Astrocyte of the cerebellum (primary cell): ENCODE results near the gene ACACA.
A peak's percentile ranks its signal among the peaks of the same experiment; 100 is the strongest.

Experiments used
- DNase-seq: peaks from one replicate; pipeline ENCODE4 v3.0.0-alpha.2; 2011; ENCODE audit warnings: low read depth
- H3K4me3 ChIP-seq: 2 replicates; pipeline ENCODE4 v1.5.1; 2011; ENCODE audit warnings: mild to moderate bottlenecking, low read depth, low read length, moderate library complexity
- in situ Hi-C: cut with HindIII; loops from 2 replicates; pipeline ENCODE4 v1.10.0; 2017; ENCODE audit warnings: low sequenced_read_pairs
- TF ChIP-seq, protein P1 (sequence below): IDR thresholded peaks from 2 replicates; pipeline ENCODE4 v1.5.1; 2012; ENCODE audit warnings: low read length, low read depth, moderate library complexity, mild to moderate bottlenecking; ENCODE audit errors: missing control alignments

ACACA gene

DNA sequence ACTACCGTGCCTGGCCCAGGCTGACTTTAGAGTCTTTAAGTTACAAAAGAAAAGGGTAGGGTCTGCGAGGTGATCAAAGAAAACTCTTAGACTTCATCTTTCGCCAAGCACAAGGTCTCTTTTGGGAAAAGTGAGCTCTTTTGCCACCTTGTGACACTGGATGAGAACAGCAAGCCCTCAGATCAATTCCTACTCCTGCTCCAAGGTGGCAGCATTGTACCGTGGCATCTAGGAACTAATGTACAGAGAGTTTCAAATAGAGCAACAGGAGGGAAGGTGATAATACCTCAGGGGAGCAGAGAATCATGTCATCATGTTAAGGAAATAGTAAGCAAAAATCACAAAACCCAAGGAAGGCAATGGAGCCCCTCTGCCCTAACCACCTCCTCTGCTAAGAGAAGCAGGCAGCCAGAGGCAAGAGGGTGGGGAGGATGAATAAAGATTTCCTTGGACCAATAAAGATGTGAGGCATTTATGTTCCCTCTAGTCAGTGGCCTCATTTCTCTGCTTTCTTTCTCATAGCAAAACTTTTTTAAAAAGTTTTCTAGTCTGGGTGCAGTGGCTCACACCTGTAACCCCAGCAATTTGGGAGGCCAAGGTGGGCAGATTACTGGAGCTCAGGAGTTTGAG is 33.0 kb downstream of the ACACA start:
- TF ChIP-seq, protein P1, sequence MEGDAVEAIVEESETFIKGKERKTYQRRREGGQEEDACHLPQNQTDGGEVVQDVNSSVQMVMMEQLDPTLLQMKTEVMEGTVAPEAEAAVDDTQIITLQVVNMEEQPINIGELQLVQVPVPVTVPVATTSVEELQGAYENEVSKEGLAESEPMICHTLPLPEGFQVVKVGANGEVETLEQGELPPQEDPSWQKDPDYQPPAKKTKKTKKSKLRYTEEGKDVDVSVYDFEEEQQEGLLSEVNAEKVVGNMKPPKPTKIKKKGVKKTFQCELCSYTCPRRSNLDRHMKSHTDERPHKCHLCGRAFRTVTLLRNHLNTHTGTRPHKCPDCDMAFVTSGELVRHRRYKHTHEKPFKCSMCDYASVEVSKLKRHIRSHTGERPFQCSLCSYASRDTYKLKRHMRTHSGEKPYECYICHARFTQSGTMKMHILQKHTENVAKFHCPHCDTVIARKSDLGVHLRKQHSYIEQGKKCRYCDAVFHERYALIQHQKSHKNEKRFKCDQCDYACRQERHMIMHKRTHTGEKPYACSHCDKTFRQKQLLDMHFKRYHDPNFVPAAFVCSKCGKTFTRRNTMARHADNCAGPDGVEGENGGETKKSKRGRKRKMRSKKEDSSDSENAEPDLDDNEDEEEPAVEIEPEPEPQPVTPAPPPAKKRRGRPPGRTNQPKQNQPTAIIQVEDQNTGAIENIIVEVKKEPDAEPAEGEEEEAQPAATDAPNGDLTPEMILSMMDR = peak; percentile 100
- DNase-seq = peak; percentile 84
- in situ Hi-C loops = no loop called here
- H3K4me3 ChIP-seq = no peak overlapping the region

DNA sequence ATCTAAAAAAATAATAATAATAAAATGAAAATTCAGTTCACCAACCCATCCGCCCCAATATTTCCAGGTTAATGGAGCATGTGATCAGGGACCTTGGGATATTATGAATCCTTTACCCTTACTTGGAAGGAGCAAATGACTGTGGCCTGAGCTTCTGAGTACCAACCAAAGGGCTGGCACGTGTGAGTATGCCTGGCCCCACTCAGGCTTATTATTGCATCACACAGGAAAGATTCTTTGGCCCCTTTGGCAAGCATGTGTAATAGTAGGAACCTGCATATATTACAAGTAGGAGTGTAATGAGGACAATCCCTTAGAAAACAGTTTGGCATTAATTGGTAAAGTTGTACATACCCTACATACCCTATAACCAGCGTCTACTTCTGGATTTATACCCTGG is 38.1 kb downstream of the ACACA start:
- DNase-seq = no peak
- TF ChIP-seq, protein P1 = no peak
- no peak overlapping the region for H3K4me3 ChIP-seq
- in situ Hi-C loops = no loop called here

DNA sequence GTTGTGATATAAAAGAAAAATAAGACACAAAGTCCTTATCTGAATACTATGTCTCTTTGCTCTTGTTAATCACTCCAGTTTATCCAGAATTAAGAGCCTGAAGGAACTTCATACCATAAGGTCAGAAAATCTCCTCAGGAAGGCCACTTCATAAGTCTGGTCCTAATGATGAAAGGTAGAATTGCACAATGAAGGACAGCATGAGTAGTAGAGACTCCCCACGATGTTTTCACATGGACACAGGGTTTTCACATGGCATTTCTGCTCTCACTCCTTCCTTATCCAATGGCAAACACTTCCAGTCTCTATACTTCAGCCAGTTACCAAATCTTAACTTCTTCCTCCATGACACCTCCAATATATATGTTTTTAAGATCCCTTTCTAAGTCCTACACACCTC is 41.0 kb downstream of the ACACA start:
- no peak for DNase-seq
- TF ChIP-seq, protein P1 = no peak
- no peak overlapping the region for H3K4me3 ChIP-seq
- in situ Hi-C loops = no loop called here

DNA sequence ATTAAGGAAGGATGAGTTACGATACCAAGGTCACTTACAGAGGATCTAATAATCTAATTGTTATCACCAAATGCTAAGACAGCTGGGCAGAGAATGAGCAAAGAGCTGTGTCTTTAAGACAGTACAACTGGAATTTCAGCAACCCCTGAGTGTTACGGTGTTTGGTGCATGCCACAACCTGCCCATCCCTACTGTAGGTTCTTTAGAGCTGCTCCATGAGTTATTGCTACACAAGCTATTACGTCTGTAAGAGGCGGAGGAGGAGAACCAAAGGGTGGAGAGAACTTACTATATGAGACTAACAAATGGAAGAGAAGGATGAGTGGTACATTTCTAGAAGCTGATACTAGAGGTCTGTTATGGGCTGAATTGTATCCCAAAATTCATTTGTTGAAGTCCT is 45.1 kb downstream of the ACACA start:
- no peak overlapping the region for H3K4me3 ChIP-seq
- in situ Hi-C loops = no loop called here
- TF ChIP-seq, protein P1 = no peak
- no peak for DNase-seq

DNA sequence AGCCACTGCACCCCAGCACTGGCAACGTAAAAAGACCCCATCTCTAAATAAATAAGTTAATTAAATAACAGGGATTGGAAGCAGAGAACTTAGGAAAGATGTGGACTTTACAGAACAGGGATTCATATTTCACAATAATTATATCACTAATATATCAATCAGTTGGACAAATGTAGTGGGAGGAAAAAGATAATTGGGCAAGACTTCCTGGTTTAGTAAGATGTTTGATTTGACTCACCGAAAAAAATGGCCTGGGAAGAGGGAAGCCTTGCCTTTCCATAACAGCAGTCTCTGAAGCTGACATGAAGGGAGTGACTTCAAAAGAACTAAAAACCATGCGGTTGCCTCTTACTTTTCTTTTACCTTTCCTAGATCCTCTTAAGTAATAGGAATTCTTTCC is 46.0 kb downstream of the ACACA start:
- in situ Hi-C loops = no loop called here
- no peak for DNase-seq

DNA sequence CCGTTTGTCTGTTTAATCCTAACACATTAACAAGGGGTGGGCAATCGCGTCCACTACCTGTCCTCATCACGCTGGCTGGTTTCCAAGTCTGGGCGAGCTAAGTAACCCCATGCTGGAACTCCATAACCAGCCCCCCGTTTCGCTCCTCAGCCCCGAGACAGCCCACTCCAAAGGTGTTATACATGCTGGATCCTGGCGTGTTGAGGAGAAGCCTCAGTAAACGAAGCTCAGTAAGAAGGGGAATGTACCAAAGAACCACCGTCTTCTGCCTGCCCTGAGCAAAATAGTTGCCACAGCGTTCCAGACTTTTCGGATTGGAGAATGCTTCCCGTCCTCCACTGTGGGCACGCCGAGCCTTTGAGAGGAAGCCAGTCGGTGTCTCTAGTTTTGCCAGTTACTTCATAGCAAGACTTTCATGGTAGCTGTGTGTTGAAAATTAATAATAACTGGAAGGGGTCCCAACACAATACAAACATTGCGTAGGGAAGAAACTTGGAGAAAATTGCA is 46.9 kb downstream of the ACACA start:
- in situ Hi-C loops = no loop called here
- TF ChIP-seq, protein P1 = no peak
- DNase-seq = no peak
- H3K4me3 ChIP-seq = peak overlapping the region; percentile 94

More for the DNA sequence above, 46.0 kb downstream of the ACACA start:
- no peak overlapping the region for H3K4me3 ChIP-seq
- TF ChIP-seq, protein P1 = no peak
